HG02943 (cell line): ENCODE measurements around the gene GORASP2.
"Not testable (repeated sequence)": the region's sequence is repeated elsewhere in the genome, so short reads cannot be mapped to it uniquely, and the experiment has no call there.

ENCODE experiments used
- ATAC-seq: cut with Tn5 transposase; IDR thresholded peaks from one replicate; pipeline ENCODE4 v1.9.1; 2021; ENCODE audit warnings: mild to moderate bottlenecking, low read depth, moderate library complexity; ENCODE audit not compliant: unreplicated experiment

The GORASP2 gene

DNA sequence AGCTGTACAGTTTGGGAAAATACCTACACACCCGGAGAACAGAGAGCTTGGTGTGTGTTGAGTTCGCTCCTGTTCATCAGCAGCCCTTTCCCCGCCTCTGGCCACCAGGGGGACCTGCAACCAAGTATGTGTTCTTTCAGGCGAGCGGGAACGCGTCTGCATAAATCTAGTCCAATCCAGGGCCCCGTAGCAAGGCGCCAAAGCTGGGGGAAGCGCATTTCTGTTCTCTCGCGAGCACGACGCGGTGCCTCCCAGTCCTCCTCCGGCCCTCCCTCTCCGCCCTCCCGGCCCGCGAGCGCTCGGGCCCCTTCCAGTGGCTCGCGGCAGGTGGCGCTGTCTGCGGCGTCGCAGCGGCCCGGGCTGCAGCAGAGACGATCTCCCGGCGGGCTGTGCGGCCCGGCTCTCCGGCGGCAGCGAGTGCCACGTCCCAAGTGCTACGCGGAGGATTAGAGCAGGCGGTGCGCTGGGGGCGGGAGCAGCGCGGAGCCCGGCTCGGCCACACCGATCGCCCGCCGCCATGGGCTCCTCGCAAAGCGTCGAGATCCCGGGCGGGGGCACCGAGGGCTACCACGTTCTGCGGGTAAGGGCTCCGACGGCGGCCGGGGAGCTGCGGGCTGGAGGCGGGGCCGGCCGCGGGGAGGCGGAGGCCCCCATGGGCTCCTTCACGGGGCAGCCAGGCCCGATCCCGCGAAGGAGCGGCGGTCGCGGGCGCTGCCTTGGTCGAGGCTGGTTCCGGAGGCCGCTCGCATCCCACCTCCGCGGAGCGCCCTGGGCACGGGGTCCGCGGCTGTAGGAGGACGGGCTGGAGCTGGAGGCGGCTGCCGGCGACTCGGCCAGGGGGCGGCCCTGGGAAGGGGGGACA, at the start of gene GORASP2:
Gene GORASP2 (plus strand): TSS at position 430 of the 862 bp plus-strand sequence. CDS start 88 bp downstream, at position 518.
- ATAC-seq, result peak; percentile 91

DNA sequence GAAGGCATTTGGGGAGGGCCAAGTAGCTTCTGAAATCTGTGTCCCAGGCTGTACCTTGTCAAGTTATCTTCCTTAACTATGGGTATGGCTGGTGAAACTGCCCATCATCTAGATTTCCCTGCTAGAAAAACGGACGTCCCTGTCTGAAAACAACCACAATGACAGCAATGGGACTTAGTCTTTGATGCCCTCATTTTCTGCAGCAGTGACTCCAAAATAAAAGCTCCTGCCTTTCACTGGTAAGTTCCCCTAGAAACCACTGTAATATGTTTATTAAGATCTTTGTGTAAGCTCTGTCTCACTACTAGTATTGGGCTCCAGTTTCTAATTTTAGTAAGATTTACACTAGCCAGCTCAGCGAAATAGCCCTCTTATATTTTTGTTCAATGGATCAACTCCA, 47.2 kb upstream of the GORASP2 start:
- no peak for ATAC-seq

DNA sequence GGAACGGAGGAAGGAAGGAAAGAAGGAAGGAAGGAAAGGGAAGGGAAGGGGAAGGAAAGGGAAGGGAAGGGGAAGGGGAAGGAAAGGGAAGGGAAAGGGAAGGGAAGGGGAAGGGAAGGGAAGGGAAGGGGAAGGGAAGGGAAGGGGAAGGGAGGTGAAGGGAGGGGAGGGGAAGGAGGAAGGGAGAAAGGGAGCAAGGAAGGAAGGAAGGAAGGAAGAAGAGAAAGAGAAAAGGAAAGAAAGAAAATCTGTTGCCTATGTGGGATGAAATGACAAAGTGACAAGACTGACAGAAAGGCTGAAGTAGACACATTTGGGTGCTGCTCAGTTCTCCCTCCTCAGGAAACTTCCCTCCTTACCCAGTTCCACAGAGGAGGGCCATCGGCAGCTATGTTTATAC, 46.3 kb upstream of the GORASP2 start:
- no peak for ATAC-seq

DNA sequence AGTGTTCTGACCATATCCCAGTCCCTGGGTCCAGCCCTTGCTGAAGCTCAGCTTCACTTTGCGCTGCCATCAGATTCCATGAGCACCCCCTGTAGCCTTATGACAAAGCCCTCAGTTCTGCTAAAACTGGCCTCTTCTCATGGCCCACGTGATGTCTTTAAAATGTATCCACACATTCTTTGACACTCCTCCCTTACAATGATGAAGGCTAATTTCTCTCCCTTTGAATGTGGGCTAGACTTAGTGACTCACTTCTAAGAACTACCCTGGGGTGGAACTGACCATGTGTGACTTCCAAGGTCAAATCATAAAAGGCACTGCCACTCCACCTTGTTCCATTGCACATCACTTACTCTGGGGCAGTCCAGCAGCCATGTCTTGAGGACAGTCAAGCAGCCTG, 45.4 kb upstream of the GORASP2 start:
- no peak for ATAC-seq

DNA sequence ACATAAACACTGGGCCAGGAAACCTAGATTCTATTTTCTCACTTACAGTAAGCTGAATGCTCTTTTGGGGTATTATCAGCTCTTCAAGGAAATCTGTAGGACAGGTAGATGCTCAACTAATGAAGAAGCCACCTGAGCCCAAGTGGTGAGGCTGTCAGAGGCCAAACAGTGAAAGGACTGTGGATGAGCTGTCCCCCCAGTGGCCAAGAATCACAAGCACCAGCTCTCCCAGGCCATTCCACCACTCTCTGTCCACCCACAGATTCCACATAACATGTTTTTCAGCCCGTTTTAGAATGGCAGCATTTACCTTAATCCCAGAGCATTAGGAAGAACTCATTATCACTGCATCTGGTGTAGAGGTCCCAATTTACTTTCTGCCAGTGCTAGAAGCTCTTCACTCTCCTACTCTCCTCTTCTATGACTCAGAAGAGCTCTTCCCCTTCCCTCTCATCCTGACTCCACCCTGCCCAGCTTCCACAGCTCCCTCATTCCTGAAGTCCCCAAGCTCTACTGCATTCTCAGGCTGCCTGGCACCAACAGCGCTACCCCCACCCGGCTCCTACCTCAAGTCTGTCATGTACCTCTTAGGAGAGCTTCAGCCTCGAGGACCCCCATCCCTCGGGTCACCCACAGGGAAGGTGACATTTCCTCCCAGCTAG, 43.8 kb upstream of the GORASP2 start:
- no peak for ATAC-seq

DNA sequence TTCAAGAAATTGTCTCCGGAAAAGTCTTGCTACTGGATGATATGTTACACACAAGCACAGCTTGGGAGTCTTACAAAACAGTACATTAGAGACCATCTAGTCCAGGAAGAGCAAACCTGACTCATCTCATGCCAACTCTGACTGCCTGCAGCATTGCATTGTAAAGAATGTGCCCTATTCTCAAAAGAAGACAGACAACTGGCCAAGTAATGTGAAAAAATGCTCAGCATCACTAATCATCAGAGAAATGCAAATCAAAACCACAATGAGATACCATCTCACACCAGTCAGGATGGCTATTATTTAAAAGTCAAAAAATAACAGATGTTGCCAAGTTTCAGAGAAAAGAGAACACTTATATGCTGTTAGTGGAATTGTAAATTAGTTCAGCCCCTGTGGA, 42.7 kb upstream of the GORASP2 start:
- ATAC-seq, result no peak

DNA sequence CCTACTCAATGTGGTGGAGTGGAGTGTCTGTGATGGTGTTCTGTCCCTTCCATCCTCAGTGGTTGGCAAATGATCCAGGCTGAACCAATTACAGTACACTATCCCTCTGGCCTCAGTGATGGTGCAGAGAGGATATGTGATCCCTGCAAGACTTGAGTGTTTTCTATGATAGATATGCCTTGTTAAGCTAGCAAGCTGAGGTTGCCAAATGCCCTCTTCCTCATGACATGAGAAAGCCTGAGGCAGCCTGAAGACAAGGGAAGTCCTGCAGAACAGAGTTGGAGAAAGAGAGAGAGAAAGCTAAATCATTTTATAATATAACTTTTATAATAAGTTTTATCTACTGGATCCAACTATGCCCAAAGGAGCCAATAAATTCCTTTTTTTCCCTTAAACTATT, 41.6 kb upstream of the GORASP2 start:
- ATAC-seq, result no peak

DNA sequence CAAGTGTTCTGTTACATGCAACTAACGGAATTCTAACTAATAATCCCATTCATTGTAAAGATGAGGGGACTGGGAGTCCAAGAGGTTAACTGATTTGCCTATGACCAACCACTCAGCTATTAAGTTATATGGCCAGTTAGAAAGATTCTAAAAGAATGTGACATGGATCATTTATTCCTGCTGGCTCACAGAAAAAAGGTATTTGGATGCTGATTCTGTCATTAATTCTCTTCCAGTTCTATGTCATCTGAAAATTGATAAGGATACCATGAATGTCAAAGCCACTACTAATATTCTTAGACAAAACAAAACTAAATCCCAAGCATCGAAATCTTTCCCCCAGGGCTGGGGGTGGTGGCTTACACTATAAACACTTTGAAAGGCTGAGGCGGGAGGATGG, 41.2 kb upstream of the GORASP2 start:
- no peak for ATAC-seq

DNA sequence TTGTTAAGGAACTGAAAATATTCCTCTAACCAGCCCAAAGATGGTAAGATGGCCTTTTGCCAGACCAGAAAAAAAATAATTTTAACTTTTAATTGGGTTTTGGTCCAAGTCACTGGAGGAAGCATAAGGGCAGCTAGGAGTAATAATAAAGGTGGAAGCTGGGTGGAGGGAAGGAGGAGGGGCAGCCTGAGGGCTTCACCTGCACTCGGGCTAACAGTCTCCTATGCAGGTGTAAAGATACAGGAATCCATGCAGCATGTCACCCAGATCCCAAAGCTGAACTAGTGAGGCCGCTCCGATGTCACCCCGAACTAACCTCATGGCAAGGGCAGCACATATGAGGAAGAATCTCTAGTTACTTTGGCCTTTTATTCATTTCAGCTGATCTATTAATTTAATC, 37.2 kb upstream of the GORASP2 start:
- ATAC-seq, result no peak

DNA sequence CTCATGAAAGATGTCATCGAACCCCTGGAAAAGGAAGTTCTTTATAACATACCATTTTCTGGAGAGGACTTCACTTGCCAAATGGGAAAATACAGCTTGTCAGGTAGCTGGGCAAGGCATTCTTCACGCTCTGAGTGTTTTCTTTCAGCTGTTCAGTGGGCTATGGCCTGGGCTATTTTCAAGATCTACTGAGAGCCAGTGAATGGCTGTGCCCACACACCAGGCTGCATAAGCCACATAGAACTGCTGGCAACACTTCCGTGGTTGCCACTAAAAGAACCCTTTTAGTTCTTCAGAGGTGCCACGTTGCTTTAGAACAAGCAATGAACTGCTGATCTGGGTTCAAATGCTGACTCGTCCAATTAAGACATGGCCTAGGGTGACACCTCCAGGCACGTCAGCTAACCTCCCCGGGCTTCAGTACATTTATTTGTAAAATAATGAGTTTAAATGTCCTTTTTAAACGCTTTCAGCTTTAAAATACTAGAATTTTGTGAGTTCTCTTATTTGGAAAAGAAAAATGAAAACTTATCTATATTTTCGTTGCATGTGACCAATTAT, 36.6 kb upstream of the GORASP2 start:
- no peak for ATAC-seq

DNA sequence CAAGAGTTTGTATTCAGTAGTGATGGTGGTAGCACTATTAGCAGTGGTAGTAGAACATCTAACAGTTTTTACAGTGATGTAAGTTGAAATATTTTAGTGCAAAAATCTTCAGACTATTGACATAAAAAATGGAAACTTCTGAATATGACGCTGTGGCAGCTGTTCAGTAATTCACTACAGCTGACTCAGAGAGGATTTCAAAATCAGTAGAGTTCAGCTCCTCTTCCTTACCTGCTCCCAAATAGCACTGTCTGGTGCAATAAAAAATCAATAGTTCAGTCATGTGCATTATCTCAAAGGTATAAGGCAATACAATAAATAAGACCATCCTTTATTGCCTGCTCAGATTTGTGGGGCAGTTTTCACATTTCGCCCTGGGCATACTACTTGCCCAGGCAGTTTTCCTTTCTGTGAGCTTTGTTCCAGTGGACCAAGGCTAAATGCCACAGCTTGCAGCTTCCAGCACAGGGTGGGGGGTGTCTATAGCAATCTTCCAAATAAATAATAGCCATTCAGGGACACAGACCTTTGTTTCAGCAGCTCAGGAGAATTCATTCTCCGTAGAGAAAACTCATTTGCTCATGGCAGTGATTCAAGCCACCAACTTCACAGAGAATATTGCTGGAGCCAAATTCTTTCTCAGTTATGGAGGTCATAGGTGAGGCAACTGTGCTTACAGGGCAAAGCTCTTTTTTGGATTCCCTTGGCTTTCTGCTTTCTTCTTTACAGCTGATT, 33.9 kb upstream of the GORASP2 start:
- no peak for ATAC-seq

DNA sequence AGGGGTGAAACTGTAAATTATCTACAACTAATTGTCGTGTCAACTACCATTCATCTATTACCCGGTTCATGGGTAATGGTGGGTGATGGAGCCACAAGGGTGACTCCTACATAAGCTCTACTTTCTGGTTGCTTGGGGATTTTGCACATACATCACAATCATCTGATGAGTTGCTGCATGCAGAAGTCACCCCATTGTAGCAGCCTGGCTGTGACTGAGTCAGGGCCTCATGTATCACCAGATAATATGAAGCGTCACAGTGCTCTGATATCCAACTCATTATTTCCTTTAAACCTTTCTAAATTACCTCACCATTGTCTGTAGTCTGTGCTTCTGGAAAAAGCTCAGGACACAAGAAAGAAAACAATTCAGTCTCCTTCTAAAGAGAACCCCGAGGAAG, 32.4 kb upstream of the GORASP2 start:
- ATAC-seq, result no peak

DNA sequence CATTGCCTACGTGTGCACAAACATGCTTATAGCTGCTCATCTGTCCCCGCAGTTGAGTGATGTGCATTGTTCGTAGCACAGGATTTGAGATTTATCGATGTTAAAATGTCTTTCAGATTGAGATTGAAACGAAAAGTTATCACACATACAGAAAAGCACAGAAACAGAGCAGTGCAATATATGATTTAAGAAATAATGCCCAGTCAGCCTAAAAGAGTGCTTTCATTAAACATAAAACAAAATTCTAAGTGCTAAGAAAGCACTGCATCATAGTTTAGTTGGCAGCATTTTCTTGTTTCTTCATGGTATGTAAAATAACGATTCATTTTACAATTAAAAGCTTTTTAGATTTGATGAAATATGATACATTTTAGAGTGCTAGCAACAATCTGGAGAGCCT, 31.9 kb upstream of the GORASP2 start:
- ATAC-seq, result no peak

DNA sequence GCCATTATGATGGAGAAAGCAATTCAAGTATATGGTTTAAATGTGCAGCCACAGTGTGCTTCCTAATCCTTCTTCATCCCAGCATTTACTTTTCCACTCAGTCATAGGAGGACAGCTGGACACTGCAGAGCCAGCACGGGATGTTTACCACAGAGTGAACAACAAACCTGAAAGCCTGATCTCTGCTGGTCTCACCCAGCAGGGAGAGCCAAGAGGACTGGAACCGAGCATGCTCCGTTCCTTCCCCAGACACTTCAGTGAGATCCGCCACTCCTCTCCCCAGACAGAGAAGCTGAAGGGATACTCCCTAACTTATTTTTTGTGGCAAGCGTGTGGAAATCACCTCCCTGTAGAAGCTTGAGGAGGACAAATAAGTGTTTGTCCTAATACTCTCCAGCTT, 23.2 kb upstream of the GORASP2 start:
- no peak for ATAC-seq

DNA sequence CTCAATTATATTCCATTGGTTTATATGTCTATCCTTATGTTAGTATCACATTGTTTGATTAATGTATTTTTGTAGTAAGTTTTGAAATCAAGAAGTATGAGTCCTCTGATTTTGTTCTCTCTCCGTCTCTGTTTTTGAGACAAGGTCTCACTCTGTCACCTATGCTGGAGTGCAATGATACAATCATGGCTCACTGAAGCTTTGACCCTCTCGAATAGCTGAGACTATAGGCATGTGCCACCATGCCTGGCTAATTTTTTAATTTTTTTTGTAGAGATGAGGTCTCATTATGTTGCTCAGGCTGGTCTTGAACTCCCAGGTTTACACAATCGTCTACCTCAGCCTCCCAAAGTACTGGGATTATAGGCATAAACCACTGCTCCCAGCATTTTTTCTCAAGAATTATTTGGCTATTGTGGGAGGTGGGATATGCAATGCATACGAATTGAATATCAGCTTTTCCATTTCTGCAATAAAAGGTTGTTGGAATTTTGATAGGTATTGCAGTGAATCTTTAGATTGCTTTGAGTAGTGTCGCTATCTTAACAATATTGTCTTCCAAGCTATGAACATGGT, 17.7 kb upstream of the GORASP2 start:
- no peak for ATAC-seq

DNA sequence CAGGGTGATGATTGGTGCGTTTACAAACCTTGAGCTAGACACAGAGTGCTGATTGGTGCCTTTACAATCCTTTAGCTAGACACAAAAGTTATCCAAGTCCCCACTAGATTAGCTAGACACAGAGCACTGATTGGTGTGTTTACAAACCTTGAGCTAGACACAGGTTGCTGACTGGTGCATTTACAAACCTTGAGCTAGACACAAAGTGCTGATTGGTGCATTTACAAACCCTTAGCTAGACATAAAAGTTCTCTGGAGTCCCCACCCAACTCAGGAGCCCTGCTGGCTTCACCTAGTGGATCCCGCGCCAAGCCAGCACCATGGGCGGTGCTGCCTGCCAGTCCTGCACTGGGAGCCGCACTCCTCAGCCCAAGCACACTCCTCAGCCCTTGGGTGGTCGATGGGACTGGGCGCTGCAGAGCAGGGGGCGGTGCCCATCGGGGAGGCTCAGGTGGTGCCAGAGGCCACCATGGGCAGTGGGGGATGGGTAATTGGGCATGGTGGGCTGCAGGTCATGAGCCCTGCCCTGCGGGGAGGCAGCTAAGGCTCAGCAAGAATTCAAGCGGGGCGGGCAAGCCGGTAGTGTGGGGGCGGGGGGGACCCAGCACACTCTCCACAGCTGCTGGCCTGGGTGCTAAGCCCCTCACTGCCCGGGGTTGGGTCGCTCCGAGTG, 13.9 kb upstream of the GORASP2 start:
- not testable (repeated sequence) for ATAC-seq

DNA sequence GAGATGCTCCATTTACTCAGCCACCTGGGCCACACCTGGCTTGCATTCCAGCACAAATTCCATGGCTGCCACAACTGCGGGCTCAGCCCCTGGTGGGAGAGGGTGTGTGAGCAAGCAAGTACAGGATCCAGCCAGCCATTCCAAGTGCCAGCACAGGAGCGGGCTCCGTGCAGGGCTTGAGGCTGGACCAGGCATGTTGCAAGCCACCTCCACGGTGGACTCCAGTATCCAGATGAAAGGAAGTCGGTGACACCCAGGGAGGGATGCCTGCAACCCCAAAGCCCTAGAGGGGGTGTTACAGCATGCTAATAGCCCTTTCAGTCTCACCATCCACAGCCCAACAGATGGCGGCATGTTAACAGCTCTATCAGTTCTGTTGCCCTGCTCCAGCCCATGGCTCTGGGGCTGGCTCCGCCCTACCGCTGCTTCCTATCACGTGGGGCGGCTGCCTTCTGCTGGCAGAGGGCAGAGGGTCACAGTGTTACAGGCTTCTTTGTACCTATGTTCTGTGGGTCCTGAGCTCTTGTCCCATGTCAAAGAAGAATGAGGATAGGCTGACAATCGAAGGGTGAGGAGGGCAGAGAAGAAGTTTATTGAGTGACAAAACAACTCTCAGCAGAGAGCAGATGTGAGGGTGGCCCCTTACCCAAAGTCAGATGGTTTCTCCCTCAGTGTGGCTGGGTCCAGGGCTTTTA, 11.7 kb upstream of the GORASP2 start:
- ATAC-seq, result no peak

DNA sequence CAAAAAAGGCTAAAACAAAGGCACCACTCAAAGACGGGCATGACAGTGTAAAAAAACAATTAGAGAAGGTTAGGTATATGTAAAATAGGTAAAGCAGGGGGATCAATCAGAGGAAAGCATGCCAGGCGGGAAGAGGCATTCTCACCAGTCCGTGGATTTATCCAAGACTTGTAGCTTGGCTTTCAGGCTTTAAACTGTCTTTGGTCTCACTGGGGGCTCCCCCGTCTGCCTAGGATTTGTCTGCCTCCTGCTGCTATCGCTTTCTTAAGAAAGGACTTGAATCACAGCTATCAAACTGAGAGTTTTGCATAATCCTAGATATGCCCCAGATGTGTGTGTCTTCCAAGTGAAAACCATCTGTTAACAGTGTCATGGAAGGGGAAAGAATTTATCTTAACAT, 11.1 kb upstream of the GORASP2 start:
- no peak for ATAC-seq

DNA sequence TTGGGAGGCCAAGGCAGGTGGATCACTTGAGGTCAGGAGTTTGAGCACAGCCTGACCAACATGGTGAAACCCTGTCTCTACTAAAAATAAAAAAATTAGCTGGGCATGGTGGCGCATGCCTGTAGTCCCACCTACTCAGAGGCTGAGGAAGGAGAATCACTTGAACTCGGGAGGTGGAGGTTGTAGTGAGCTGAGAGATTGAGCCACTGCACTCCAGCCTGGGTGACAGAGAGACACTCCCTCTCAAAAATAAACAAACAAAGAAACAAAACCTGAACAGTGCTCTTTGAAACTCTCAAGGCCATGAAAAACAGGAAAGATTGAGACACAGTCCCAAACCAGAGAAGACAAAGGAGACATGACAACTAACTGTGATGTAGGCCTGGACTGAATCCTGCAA, 7.2 kb upstream of the GORASP2 start:
- ATAC-seq, result not testable (repeated sequence)
